Uterus (tissue), 2 donors: ENCODE data around the gene COL6A1.

Source experiments
- CTCF ChIP-seq, 4 experiments: fragments of 200-600 bp in 2 of 4; fragments of 450-650 bp in 2 of 4; sonication (generic) in 2 of 4; IDR thresholded peaks; one replicate each; pipeline ENCODE4 v1.5.1; 2016 to 2019; ENCODE audit warnings: antibody characterized with exemption in 4 of 4, mild to moderate bottlenecking in 2 of 4, moderate library complexity in 1 of 4
- POLR2A ChIP-seq, 2 donors: fragments of 450-650 bp; IDR thresholded peaks; one replicate each; pipeline ENCODE4 v1.6.1; 2016; ENCODE audit warnings: antibody characterized with exemption in 2 of 2, mild to moderate bottlenecking in 1 of 2, moderate library complexity in 1 of 2

- TF ChIP-seq CTCF (IDR thresholded peaks at IDR 0.05) (no peak), POLR2A (IDR thresholded peaks at IDR 0.05) (no peak)
Observed at GRCh38 chr21:45935628-45936027, 45.9 kb upstream of the COL6A1 start.
